Gastrocnemius medialis (tissue), 4 donors: Measurements from ENCODE around the gene TTBK1.
A peak's percentile ranks its signal among the peaks of the same experiment; 100 is the strongest.

ENCODE experiments used
- CTCF ChIP-seq, 5 experiments: fragments of 450-650 bp in 3 of 5; fragments of 200-600 bp in 2 of 5; sonication (generic) in 2 of 5; IDR thresholded peaks in 4 of 5; conservative IDR thresholded peaks in 1 of 5; 1 replicate in 4 of 5; 2 replicates in 1 of 5; pipeline ENCODE4 v1.5.1; 2016 to 2019; ENCODE audit warnings: antibody characterized with exemption in 5 of 5, mild to moderate bottlenecking in 3 of 5, moderate library complexity in 3 of 5
- POLR2A ChIP-seq, 2 donors: fragments of 450-650 bp; IDR thresholded peaks; one replicate each; pipeline ENCODE4 v1.6.1; 2017; ENCODE audit warnings: antibody characterized with exemption in 2 of 2, mild to moderate bottlenecking in 2 of 2, moderate library complexity in 2 of 2

GRCh38 chr6:43334466-43335095, 91.3 kb downstream of the TTBK1 start:
- TF ChIP-seq POLR2A (IDR thresholded peaks at IDR 0.05) (no peak), CTCF (IDR thresholded peaks at IDR 0.05 in 4 of 5, conservative IDR thresholded peaks at IDR 0.05 in 1 of 5) (peak in 4 of 5 experiments; percentile 22 to 42 (median 30))
